ENCODE measurements around the gene MYO10.
"Not testable (repeated sequence)": the region's sequence is repeated elsewhere in the genome, so short reads cannot be mapped to it uniquely, and the experiment has no call there.

Gene MYO10

DNA sequence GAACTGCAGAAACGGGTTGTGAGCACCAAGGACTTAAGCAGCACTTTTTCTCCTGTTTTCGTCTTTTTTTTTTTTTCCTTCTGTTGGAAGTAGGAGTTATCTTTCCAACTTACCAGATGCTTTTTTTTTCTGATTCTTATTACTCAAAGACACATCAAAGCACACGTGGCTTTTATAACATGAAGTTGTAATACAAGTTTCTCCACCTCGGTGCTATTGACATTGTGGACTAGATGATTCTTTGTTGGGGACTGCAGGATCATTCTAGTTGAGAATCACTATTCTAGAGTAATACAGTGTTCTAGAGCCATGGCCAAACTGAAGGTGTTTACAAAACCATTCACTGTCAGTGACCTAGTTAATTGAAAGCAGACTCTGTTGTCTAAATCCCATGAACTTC lies 51.5 kb downstream of the MYO10 start:
- no peak for DNase-seq

DNA sequence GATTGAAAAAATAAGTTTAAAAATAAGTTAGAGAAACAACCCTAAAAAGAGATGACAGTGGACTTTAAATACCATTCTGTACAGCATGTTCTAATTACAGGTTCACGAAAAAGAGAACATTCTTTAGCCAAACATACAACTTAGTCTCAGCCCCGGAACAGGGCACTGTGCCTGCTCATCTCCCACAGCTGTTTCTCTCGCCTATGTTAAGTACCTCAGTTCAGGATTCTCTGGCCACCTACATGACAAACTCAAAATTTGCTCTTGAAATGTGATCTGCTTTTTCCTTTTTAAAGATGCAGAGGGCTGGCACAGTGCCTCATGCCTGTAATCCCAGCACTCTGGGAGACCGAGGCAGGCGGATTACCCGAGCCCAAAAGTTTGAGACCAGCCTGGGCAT lies 52.3 kb downstream of the MYO10 start:
- DNase-seq = no peak

DNA sequence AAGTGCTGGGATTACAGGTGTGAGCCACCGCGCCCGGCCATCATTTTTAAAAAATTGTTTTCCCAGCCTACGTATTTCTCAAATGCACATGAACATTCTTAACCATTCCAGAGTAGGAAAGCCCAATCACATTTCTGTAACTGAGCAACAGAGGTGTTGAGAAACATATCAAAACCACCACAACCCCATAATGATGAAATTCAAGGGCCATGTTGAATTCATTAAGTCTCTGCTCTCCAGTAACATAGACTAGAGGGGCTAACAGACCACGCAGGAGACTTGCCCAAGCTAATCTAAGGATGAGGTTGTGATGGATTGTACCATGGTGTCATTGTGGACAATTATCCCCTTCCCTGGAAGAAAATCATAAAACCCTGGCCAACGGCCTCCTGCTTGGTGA lies 52.9 kb downstream of the MYO10 start:
- DNase-seq = no peak

DNA sequence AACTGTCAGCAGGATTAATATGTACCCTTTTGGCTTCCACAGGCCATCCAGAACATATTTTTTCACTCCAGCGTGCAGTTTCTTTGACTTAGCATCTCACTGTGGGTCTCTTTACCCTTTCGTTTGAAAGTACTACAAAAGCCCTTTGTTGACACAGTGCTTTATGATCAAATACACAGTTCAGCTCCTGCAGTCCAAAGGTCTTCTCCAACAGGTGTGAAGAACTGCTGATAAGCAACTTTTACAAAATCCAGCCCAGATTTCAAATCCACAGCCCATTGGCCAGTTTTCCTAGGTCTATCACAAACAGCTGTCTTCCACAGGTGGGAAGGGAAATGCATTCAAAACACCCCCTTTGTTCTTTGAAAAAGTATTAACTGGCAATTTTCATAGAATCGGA lies 54.8 kb downstream of the MYO10 start:
- no peak for DNase-seq

DNA sequence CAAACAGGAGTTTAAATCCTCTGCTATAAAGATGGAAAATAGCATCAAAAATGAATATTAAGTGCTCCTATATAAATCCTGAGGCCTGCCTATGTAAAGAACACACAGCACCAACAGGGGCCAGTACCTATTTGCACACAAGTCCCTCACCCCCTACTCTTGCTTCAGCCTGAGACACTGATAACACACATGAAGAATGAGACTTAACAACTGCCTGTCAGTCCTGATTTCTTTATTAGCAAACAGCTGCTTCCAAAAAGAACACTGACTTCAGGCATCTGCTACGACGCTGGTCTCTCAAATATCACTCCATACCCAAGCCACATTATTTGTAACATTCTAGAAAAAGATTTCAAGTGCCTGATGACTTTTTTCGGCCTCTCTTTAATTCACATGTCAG lies 55.5 kb downstream of the MYO10 start:
- DNase-seq = no peak

DNA sequence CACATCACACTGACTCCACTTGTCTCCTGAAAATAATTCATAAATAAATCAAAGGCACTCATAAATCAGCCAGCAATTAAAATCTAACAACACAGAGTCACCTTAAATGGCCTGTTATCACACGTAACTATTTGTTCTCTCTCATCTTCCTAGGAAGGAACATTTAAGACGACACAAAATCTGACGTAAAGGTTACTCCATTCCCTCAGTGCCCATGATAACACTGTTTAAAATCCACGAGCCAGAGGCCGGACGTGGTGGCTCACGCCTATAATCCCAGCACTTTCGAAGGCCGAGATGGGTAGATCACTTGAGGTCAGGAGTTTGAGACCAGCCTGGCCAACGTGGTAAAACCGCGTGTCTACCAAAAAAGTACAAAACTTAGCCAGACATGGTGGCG lies 56.4 kb downstream of the MYO10 start:
- DNase-seq = no peak

DNA sequence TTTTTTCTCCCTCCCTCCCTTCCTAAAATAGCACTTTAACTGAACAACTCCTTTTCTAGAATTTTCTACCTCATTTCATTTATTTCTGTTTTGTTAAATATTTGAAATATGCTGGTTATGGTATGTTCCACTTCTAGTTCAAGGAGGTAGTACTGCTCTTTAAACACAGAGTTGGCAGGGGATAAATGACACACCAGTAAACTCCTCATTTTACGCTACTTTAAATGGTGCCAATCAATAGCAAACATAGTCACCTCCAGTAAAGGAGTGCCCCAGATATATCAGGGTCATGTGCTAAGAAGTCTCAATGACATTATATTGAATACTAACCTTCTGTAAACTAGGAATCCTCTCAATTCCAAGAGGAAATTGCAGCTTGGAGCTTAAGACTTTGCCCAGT lies 56.9 kb downstream of the MYO10 start:
- no peak for DNase-seq

DNA sequence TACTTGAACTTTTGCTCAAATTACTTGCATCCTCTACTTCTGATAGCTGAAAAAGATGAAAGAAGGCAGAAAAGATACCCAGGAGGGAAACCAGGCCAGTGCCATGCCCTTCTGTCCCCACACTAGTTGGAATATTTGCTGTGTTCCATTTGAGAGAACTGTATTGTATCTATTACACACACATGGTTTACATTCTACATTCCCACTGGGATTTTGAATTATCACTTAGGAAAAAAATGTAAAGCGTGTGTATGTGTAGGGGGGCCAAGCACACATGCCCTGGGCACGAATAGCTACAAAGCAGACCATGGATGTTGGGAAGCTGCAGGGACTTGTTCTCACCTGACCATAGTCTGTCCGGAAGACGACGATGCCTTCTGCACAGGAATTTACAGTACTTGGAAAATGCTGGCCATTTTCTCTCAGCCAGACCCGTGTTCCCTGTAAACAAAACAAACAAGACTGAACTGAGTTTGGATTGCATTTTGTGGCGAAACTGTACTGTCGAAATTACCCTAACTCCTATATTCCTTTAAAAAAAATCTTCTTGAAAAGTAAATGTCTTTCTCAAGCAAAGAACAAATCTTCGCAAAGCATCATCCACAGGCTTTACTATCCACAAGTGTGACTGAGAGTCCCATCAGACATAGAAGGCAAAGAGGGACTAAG lies 58.7 kb downstream of the MYO10 start:
- no peak for DNase-seq

DNA sequence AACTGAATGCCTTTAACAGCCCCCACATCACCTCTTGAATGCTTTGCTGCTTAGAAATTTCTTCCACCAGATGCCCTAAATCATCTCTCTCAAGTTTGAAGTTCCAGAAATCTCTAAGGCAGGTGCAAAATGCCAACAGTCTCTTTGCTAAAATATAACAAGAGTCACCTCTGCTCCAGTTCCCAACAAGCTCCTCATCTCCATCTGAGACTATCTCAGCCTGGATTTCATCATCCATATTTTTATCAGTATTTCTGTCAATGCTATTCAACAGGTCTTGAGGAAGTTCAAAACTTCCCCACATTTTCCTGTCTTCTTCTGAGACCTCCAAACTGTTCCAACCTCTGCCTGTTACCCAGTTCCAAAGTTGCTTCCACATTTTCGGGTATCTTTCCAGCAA lies 61.7 kb downstream of the MYO10 start:
- DNase-seq = not testable (repeated sequence)

DNA sequence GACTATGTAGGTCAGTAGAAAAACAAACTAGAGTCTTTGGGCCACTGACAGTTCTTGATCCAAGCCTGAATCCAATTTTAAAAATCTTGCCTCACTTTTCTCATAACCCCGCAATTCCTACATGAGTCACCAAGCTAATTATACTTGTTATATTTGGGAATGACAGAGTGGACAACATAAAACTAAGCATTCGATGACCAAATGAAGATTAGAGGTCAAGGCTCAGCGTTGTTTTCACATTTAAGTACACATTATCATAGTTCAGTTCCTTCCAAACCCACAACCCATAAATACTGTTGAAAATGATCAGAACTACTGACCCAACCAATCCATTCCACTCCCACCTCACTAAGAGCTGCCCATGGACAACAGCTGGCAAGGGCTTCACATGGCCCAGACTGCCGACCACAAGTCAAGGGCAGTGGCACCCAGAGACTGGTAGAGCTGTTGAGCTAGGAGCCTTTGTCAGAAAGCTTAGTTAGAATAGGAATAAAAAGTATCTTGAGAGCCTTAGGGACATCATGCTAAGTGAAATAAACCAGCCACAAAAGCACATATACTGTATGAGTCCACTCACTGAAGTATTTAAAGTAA lies 64.2 kb downstream of the MYO10 start:
- DNase-seq = no peak

DNA sequence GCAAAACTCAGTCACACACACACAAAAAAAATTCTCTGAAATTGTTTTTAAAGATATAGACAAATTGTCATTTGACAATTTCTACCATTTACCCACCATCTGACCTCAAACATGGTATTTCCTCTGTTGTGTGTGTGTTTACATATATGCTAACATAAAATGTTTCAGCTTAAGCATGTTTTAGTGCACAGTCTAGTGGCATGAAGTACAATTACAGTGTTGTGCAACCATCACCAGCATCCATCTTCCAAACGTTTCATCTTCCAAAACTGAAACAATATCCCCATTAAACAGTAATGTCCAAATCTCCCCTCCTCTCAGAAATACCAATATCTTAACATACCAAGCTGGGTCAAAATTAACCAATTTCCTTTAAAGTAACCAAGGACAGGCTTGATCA lies 65.2 kb downstream of the MYO10 start:
- no peak for DNase-seq

DNA sequence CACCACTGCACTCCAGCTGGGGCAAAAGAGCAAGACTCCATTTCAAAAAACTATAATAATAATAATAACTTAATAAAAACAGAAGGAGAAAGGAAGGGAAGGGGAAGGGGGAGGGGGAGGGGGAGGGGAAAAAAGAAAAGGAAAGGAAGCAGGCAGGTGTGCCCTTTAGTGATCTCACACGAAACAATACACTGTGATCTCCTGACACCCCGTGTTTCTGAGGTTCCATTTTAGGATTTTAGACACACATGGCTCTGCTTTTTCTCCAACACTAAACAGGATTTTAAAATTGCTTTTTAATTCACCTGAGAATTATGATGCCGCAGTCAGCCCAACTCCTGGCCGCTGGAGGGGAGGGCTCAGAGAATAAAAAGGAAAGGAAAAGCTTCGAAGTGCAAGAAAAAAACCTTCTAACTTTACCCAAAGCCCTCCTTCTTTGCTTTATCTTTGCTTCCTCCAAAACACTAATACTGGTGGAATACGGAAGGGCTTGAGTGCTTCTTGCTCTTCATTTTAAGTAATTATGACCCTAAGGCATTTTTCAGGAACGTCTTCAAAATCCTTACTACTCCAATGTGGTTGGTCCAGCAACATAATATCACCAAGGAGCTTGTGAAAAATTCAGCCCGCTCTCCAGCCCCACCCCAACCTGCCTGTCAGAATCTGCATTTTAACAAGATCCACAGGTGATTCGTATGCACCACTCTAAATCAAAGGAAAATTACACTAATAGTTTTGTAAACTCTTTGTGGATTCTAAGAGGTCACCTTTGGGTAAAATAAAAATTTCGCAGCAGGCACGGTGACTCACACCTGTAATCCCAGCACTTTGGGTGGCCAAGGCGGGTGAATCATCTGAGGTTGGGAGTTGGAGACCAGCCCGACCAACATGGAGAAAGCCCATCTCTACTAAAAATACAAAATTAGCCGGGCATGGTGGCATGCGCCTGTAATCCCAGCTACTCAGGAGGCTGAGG lies 66.0 kb downstream of the MYO10 start:
- DNase-seq = no peak

DNA sequence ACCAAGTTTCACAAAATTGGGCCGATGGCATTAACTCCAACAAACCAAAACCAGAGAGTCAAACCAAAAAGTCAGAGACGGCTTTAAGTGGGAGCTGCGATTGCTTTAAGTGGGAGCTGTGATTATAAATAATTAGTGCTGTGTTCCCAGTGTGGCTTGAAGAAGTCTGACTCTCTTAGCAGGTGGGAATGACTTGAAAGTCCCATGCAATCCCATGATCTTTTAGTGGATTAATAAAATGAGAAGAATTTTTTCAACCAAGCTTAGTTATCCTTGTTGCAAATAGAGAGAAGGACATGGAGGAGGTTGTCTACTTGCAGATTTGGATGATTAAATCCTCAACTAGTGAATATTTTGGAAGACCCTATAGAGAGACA lies 68.5 kb downstream of the MYO10 start:
- no peak for DNase-seq

DNA sequence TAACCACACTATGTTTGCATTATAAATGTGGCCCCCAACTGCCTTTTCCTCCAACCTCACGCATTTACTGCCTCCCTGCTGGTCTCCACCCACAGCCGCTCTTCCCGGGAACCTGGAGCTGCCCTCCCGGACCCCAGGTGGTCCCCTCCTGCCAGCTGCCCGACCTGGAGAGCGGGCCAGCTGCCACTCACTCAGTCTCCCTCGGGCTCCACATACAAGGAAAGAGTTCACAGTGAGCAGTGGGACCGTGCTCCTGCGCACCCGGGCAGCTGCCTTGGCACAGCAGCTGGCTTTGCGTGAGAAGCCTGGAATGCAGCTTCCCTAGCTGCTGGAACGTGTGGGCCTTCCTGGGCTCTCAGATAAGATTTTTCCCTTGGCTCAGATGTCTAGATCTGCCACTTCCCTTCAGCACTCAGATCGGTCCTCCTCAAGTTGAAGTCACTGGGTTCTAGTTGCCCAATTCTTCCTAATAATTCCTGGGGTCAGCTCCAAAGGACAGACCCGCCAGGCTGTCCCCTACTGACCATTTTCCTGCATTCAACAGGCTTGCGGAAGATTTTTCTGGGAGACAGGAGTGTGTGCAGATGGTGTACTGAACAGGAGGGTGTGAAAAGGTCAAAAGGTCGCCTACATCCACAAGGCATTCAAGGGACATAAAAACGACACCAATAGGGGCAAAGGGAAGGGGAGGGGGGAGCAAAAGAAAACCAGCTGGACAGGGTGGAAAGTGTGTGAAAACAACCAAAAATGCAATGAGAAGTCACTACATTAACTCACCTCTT lies 69.1 kb downstream of the MYO10 start:
- DNase-seq = no peak

DNA sequence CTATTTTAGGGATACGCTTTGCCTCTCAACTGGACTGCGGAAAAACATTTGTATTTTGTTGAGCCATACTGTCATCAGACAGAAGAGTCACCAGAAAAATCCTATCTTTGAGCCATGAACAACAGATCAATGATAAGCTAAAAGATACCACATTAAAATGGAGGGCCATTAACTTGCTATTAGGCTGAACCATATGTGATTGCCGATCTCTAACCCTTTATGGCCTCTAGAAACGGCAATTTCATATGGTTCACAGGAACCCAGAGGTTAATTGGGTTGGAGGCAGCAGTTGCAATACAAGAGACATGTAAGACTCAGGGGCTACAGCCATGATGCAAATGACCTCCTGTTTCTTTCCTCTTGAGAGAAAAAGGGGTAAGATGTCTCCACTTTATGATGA lies 69.8 kb downstream of the MYO10 start:
- DNase-seq = no peak

DNA sequence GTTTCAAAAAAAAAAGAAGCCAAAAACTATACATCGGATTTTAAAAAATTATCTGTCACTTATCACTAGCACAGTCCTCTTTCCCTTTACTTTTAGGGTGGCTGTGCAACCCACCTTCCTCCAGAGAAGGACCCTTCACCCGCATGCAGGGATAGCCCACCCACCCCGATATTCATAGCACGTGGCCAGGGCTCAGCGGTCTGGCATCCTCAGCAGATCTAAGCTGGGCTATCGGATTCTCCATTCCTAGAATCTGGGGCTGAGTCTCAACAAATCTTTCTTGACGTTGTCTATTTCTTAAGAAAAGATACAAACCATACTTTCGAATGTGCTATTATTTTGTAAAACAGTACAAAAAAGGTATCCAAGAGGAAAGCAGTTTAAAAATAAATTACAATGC lies 70.9 kb downstream of the MYO10 start:
- no peak for DNase-seq

DNA sequence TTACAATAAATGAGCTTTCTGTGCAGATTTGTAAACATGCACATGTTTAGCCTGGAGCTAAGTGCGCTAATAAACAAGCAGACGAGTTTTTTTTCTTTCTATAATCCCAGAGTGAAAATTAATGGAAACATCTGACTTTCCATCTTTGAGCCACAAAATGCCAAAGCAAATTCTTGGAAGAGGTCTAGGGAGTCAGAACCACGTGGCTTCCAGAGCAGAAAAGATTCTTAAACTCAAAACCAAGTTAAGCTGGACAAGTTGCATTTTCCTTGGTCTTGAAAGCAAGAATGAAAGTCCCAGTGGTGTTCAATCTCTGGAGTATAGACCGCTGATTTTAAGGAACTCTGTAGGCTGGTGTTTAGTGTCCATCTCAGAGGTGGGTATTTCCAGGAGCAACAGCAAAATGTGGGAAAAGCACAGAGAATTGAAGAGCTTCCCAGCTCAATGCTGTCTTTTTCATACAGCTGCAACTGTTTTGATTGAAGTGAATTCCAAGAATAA lies 71.4 kb downstream of the MYO10 start:
- DNase-seq = no peak

DNA sequence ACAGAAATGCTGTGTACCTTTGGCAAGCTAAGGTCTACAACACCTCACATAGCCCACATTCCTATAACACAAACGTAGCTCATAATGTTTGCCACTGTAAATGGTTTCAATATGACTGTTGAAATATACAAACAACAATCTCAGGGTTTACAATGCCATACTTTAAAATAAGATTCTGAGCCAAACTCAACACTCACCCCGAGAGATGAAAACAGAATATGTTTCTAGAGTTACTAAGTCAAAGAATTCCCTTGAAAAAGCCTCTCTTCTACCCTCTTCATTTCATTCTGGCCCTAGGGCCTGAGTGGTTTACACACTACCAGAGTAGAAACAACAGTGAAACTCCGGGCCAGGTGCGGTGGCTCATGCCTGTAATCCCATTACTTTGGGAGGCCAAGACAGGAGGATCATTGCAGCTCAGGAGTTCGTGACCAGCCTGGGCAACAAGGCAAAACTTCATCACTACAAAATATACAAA lies 72.6 kb downstream of the MYO10 start:
- DNase-seq = no peak

DNA sequence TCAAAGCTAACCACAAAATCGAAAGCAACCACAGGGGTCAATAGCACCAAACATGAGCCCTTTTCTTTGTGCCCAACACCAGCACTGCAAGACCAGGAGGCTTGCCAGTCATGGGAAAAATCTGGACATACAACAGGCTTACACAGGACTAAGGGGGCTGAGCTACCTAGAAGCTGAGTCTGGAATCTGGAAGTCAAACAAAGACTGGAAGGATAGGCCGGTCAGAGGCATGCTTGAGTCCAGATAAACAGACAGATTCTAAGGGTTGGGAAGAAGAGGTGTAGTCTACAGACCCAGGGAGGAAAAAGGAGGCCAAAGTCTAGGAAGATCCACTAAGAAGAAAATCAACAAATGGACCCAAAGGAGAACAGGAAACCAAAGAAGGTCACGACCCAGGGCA lies 73.3 kb downstream of the MYO10 start:
- no peak for DNase-seq

DNA sequence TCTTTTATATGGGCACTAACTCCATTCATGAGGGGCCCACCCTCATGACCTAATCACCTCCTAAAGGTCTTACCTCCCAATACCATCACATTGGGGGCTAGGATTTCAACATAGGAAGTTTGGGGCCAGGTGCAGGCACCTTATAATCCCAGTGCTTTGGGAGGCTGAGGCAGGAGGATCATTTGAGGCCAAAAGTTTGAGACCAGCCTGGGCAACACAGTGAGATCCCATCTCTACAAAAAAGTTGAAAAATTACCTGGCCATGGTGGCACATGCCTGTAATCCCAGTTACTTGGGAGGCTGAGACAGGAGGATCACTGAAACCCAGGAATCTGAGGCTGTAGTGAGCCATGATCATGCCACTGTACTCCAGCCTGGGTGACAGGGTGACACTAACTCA lies 76.7 kb downstream of the MYO10 start:
- DNase-seq = no peak

DNA sequence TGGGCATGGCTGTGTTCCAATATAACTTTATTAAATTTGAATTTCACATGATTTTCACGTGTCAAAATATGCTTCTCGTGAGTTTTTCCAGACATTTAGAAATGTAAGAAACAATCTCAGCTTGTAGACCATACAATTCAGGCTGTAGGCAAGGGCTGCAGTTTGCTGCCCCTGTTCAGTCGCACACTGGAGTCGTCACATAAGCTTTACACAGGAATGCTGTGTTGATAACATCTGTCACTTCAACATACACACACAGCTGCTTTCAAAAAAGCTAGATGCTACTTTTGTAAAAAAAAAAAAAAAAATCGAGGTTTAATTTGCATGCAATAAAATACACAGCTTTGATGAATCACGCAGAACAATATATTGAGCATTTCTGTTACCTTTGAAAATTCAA lies 77.9 kb downstream of the MYO10 start:
- DNase-seq = no peak

DNA sequence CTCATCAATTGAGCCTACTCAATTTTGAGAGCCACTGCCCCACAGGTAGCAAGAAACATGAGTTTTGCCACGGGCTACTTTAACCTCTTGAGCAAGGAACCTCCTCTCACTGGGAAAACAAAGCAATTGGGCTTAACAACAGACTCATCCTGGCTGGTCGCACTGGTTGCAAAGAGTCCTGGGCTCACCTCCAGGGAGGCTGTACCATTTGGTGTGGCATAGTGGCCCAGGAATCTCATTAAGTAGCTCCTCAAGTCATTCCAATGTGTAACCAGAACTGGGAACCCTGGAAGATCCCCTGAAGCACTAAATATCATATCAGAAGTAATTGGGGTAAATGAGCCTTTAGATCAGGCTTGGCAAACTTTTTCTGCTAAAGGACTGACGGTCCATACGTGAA lies 78.5 kb downstream of the MYO10 start:
- no peak for DNase-seq

DNA sequence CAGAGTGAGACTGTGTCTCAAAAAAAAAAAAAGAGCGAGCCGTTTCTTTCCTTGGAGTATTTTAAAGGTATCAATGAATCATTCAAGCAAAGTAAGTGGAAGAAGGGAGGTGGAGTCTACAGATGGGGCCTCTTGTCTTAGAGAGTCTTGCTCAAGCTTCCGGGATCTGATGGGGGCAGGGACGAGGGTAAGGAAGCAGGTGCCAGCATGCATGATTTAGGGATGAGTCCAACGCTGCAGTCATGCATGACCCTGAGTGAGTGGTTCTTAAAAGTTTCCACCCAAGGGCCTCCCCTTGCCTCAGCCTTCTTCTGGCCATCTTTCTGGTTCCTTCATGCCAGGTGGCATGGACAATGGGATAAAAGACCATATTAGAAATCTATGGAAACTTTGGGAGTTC lies 79.6 kb downstream of the MYO10 start:
- no peak for DNase-seq

Measured in inflammatory macrophage treated with lipopolysaccharide for 1 hour (primary cell).